Neural progenitor cell (in vitro differentiated cells): ENCODE results near the gene YPEL2.

ENCODE experiments used
- CTCF ChIP-seq: fragments of 200-600 bp; sonication (generic); IDR thresholded peaks from 2 replicates; pipeline ENCODE4 v1.5.1; 2017; ENCODE audit warnings: antibody characterized with exemption, mild to moderate bottlenecking
- EZH2 ChIP-seq: fragments of 200-600 bp; sonication (generic); IDR thresholded peaks from 2 replicates; pipeline ENCODE4 v1.6.1; 2017; ENCODE audit warnings: antibody characterized with exemption, mild to moderate bottlenecking, moderate library complexity

DNA sequence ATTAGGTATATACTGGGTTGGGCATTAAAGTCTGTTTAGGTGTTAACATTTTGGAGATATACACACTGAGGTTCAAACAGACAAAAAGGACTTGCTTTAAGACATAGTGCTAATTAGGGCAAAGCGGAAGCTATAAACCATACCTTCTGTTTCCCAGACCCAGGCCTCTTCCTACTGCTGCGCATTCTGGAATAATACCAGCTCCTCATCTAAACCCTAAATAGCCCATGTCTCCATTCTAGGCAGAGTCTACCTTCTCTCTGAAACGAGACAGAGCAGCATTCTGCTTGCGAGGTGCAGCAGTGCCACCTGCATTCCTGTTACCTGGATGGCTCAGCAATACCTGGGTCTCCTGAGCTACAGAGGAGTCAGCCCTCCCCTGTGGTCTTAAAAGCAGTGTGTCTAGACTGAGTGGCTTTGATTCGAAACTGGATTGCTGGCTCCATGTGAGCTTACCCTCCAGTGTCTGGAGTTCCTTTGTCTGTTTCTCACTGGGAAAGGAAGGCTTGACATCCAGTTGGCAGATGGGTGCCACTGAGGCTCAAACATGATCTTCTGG, 6.4 kb downstream of the YPEL2 start:
- TF ChIP-seq CTCF (no peak), EZH2 (no peak)
